RWPE2 (cell line): ENCODE measurements around the gene NECAB3.

Experiments used
- ATAC-seq: fragments of 200-7000 bp; cut with Tn5 transposase; 3 replicates; pipeline ENCODE4 v1.9.1; 2021; ENCODE audit warnings: low read depth
- DNase-seq: peaks from one replicate; pipeline ENCODE4 v3.0.0-alpha.2; 2020; ENCODE audit warnings: low spot score
- H3K27ac ChIP-seq: fragments of 450-650 bp; 2 replicates; pipeline ENCODE4 v1.5.1; 2017; ENCODE audit warnings: mild to moderate bottlenecking; ENCODE audit not compliant: poor library complexity, severe bottlenecking
- H3K27me3 ChIP-seq: fragments of 250-450 bp; sonication (Bioruptor Pico); 2 replicates; pipeline ENCODE4 v1.5.1; 2021; ENCODE audit warnings: mild to moderate bottlenecking, moderate library complexity; ENCODE audit not compliant: insufficient read depth, poor library complexity, severe bottlenecking
- H3K36me3 ChIP-seq: fragments of 250-450 bp; sonication (Bioruptor Pico); 2 replicates; pipeline ENCODE4 v1.5.1; 2020; ENCODE audit warnings: low read depth, mild to moderate bottlenecking, moderate library complexity
- H3K4me1 ChIP-seq: fragments of 250-450 bp; sonication (Bioruptor Pico); 2 replicates; pipeline ENCODE4 v1.5.1; 2021; ENCODE audit warnings: mild to moderate bottlenecking, moderate library complexity; ENCODE audit not compliant: insufficient read depth, poor library complexity, severe bottlenecking
- H3K4me3 ChIP-seq: fragments of 250-450 bp; sonication (Bioruptor Pico); 2 replicates; pipeline ENCODE4 v1.5.1; 2021; ENCODE audit warnings: mild to moderate bottlenecking, moderate library complexity; ENCODE audit not compliant: severe bottlenecking
- H3K9me3 ChIP-seq: fragments of 250-450 bp; sonication (Bioruptor Pico); 2 replicates; pipeline ENCODE4 v1.5.1; 2021; ENCODE audit warnings: mild to moderate bottlenecking, moderate library complexity; ENCODE audit not compliant: severe bottlenecking
- CTCF ChIP-seq: fragments of 450-650 bp; IDR thresholded peaks from one replicate; pipeline ENCODE4 v1.5.1; 2017; ENCODE audit warnings: mild to moderate bottlenecking, moderate library complexity; ENCODE audit not compliant: poor library complexity, severe bottlenecking

NECAB3 gene

GRCh38 chr20:33716498-33716897, 42.3 kb upstream of the NECAB3 start:
- DNase-seq (no peak), ATAC-seq (no peak)
- H3K9me3 ChIP-seq, result no peaks in the 10 kb centered on the region
- no peaks in the 10 kb centered on the region for H3K27me3 ChIP-seq
- H3K4me3 ChIP-seq, result no peak overlapping the region
- TF ChIP-seq CTCF, result no peak
- H3K36me3 ChIP-seq, result peaks cover 18% of the 10 kb centered on the region
- no peaks in the 10 kb centered on the region for H3K4me1 ChIP-seq
- no peak overlapping the region for H3K27ac ChIP-seq

- peaks cover 27% of the 10 kb centered on the region for H3K36me3 ChIP-seq
- DNase-seq, result no peak
Measured at GRCh38 chr20:33713865-33714367, 39.7 kb upstream of the NECAB3 start.

GRCh38 chr20:33711446-33711738, 37.2 kb upstream of the NECAB3 start:
- Histone ChIP-seq H3K4me1 (no peaks in the 10 kb centered on the region), H3K27me3 (no peaks in the 10 kb centered on the region), H3K4me3 (no peak overlapping the region), H3K27ac (no peak overlapping the region), H3K36me3 (peaks cover 41% of the 10 kb centered on the region), H3K9me3 (no peaks in the 10 kb centered on the region)
- no peak for TF ChIP-seq CTCF
- DNase-seq (no peak), ATAC-seq (no peak)

More at GRCh38 chr20:33713865-33714367, 39.7 kb upstream of the NECAB3 start:
- H3K27ac ChIP-seq, result no peak overlapping the region
- H3K4me1 ChIP-seq, result no peaks in the 10 kb centered on the region
- H3K9me3 ChIP-seq, result no peaks in the 10 kb centered on the region
- no peak for ATAC-seq
- H3K27me3 ChIP-seq, result no peaks in the 10 kb centered on the region
- TF ChIP-seq CTCF, result no peak
- no peak overlapping the region for H3K4me3 ChIP-seq

GRCh38 chr20:33710681-33711445, 36.6 kb upstream of the NECAB3 start:
- H3K27ac ChIP-seq, result no peak overlapping the region
- ATAC-seq (no peak), DNase-seq (no peak)
- no peaks in the 10 kb centered on the region for H3K4me1 ChIP-seq
- no peaks in the 10 kb centered on the region for H3K9me3 ChIP-seq
- peaks cover 41% of the 10 kb centered on the region for H3K36me3 ChIP-seq
- no peak overlapping the region for H3K4me3 ChIP-seq
- H3K27me3 ChIP-seq, result no peaks in the 10 kb centered on the region
- no peak for TF ChIP-seq CTCF

- no peaks in the 10 kb centered on the region for H3K4me1 ChIP-seq
- H3K9me3 ChIP-seq, result no peaks in the 10 kb centered on the region
- ATAC-seq (peak; percentile 32; the same call in 2 of the 3 replicates), DNase-seq (no peak)
- TF ChIP-seq CTCF, result no peak
- H3K27ac ChIP-seq, result no peak overlapping the region
- H3K36me3 ChIP-seq, result peaks cover 41% of the 10 kb centered on the region
- no peak overlapping the region for H3K4me3 ChIP-seq
- H3K27me3 ChIP-seq, result no peaks in the 10 kb centered on the region
Measured at GRCh38 chr20:33709905-33710541, 35.8 kb upstream of the NECAB3 start.
